Measurements from ENCODE around the gene ALOX5AP. TPM values are rescaled to one million over a fixed set of nuclear protein-coding genes. Genes with fewer than 3 reads are reported as not detected.
A peak's percentile ranks its signal among the peaks of the same experiment; 100 is the strongest.

The ALOX5AP gene
- total RNA-seq, 1 experiment from 2014 or later = not detected

- intact Hi-C loops (cut with micrococcal nuclease; ENCODE audit: unreplicated experiment) = no loop called here
- TF ChIP-seq, protein P1, sequence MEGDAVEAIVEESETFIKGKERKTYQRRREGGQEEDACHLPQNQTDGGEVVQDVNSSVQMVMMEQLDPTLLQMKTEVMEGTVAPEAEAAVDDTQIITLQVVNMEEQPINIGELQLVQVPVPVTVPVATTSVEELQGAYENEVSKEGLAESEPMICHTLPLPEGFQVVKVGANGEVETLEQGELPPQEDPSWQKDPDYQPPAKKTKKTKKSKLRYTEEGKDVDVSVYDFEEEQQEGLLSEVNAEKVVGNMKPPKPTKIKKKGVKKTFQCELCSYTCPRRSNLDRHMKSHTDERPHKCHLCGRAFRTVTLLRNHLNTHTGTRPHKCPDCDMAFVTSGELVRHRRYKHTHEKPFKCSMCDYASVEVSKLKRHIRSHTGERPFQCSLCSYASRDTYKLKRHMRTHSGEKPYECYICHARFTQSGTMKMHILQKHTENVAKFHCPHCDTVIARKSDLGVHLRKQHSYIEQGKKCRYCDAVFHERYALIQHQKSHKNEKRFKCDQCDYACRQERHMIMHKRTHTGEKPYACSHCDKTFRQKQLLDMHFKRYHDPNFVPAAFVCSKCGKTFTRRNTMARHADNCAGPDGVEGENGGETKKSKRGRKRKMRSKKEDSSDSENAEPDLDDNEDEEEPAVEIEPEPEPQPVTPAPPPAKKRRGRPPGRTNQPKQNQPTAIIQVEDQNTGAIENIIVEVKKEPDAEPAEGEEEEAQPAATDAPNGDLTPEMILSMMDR (IDR thresholded peaks at IDR 0.05; ENCODE audit: unreplicated experiment) = no peak
- no TSS peak for BruUV-seq (replicated peaks)
- CTCF ChIA-PET = interaction anchor here (1.1 kb wide), 1 partner anchor 33 kb away, joined by 6 read pairs; no protein-coding TSS in a partner anchor
- Mint-ChIP-seq H3K4me3 (ENCODE audit: low read depth, unreplicated experiment) (no peak overlapping the region), H3K9me3 (ENCODE audit: low read depth, unreplicated experiment) (no peaks in the 10 kb centered on the region), H3K27me3 (ENCODE audit: unreplicated experiment) (no peaks in the 10 kb centered on the region), H3K36me3 (ENCODE audit: insufficient read depth, unreplicated experiment) (no peaks in the 10 kb centered on the region), H3K27ac (ENCODE audit: unreplicated experiment) (no peak overlapping the region), H3K4me1 (ENCODE audit: low read depth, unreplicated experiment) (peaks cover 38% of the 10 kb centered on the region)
- DNase-seq = no peak
Measured at GRCh38 chr13:30739237-30739528, 3.8 kb downstream of the ALOX5AP start.

- peak; percentile 3 for DNase-seq
- H3K36me3 Mint-ChIP-seq (ENCODE audit: insufficient read depth, unreplicated experiment) = no peaks in the 10 kb centered on the region
- BruUV-seq (replicated peaks) = no TSS peak
- CTCF ChIA-PET = interaction anchor here (1.1 to 1.2 kb wide), 2 partner anchors 34 to 56 kb away, joined by 3 to 6 read pairs; no protein-coding TSS in a partner anchor
- H3K27ac Mint-ChIP-seq (ENCODE audit: unreplicated experiment) = peak overlapping the region; percentile 8
- H3K27me3 Mint-ChIP-seq (ENCODE audit: unreplicated experiment) = no peaks in the 10 kb centered on the region
- H3K9me3 Mint-ChIP-seq (ENCODE audit: low read depth, unreplicated experiment) = no peaks in the 10 kb centered on the region
- peak overlapping the region; percentile 56 for H3K4me3 Mint-ChIP-seq (ENCODE audit: low read depth, unreplicated experiment)
- TF ChIP-seq, protein P1 (IDR thresholded peaks at IDR 0.05; ENCODE audit: unreplicated experiment) = no peak
- intact Hi-C loops (cut with micrococcal nuclease; ENCODE audit: unreplicated experiment) = loop anchor here (5.0 kb wide), 2 partner anchors 57 to 127 kb away; no protein-coding TSS in a partner anchor
- H3K4me1 Mint-ChIP-seq (ENCODE audit: low read depth, unreplicated experiment) = peaks cover 38% of the 10 kb centered on the region
Measured at GRCh38 chr13:30739761-30740642, 4.7 kb downstream of the ALOX5AP start.

GRCh38 chr13:30742901-30743300 is 7.6 kb downstream of the ALOX5AP start:
- Mint-ChIP-seq H3K27me3 (ENCODE audit: unreplicated experiment) (no peaks in the 10 kb centered on the region), H3K27ac (ENCODE audit: unreplicated experiment) (no peak overlapping the region)
- BruUV-seq (replicated peaks) = no TSS peak

GRCh38 chr13:30743319-30744055 is 8.1 kb downstream of the ALOX5AP start:
- peak; percentile 20 for DNase-seq
- no TSS peak for BruUV-seq (replicated peaks)
- Mint-ChIP-seq H3K4me1 (ENCODE audit: low read depth, unreplicated experiment) (peaks cover 54% of the 10 kb centered on the region), H3K4me3 (ENCODE audit: low read depth, unreplicated experiment) (no peak overlapping the region), H3K9me3 (ENCODE audit: low read depth, unreplicated experiment) (no peaks in the 10 kb centered on the region), H3K27ac (ENCODE audit: unreplicated experiment) (peak overlapping the region; percentile 36), H3K36me3 (ENCODE audit: insufficient read depth, unreplicated experiment) (no peaks in the 10 kb centered on the region), H3K27me3 (ENCODE audit: unreplicated experiment) (no peaks in the 10 kb centered on the region)
- intact Hi-C loops (cut with micrococcal nuclease; ENCODE audit: unreplicated experiment) = loop anchor here (5.0 kb wide), 2 partner anchors 54 to 124 kb away; no protein-coding TSS in a partner anchor
- TF ChIP-seq, protein P1 (IDR thresholded peaks at IDR 0.05; ENCODE audit: unreplicated experiment) = no peak
- CTCF ChIA-PET = no interaction called here

More at GRCh38 chr13:30742901-30743300, 7.6 kb downstream of the ALOX5AP start:
- DNase-seq = no peak
- intact Hi-C loops (cut with micrococcal nuclease; ENCODE audit: unreplicated experiment) = loop anchor here (5.0 kb wide), 2 partner anchors 54 to 124 kb away; no protein-coding TSS in a partner anchor
- Mint-ChIP-seq H3K4me1 (ENCODE audit: low read depth, unreplicated experiment) (peaks cover 54% of the 10 kb centered on the region), H3K9me3 (ENCODE audit: low read depth, unreplicated experiment) (no peaks in the 10 kb centered on the region), H3K4me3 (ENCODE audit: low read depth, unreplicated experiment) (no peak overlapping the region), H3K36me3 (ENCODE audit: insufficient read depth, unreplicated experiment) (no peaks in the 10 kb centered on the region)
- CTCF ChIA-PET = no interaction called here
- TF ChIP-seq, protein P1 (IDR thresholded peaks at IDR 0.05; ENCODE audit: unreplicated experiment) = no peak

Measured in Calu3 (cell line).